ENCODE results near the gene UBAC1. TPM values are rescaled to one million over a fixed set of nuclear protein-coding genes. Genes with fewer than 3 reads are reported as not detected.

The UBAC1 gene
- total RNA-seq, 4 donors from 2014 or later: 89.3 to 99.3 (median 96.9) TPM

GRCh38 chr9:135930446-135931345 lies 30.5 kb downstream of the UBAC1 start:
- TF ChIP-seq POLR2A (IDR thresholded peaks at IDR 0.05) (no peak), CTCF (IDR thresholded peaks at IDR 0.05) (no peak)
- WGBS, 2 donors: 95 to 96% methylated on average over 31 to 33 of the region's 33 CpGs
- intact Hi-C loops (cut with DNase I; ENCODE audit: low total_unique reads): no loop called here
- H3K4me3 ChIP-seq (ENCODE audit: low read depth, poor library complexity, severe bottlenecking): no peak overlapping the region
- no peak for DNase-seq (ENCODE audit: low spot score in 2 of 2)

DNA sequence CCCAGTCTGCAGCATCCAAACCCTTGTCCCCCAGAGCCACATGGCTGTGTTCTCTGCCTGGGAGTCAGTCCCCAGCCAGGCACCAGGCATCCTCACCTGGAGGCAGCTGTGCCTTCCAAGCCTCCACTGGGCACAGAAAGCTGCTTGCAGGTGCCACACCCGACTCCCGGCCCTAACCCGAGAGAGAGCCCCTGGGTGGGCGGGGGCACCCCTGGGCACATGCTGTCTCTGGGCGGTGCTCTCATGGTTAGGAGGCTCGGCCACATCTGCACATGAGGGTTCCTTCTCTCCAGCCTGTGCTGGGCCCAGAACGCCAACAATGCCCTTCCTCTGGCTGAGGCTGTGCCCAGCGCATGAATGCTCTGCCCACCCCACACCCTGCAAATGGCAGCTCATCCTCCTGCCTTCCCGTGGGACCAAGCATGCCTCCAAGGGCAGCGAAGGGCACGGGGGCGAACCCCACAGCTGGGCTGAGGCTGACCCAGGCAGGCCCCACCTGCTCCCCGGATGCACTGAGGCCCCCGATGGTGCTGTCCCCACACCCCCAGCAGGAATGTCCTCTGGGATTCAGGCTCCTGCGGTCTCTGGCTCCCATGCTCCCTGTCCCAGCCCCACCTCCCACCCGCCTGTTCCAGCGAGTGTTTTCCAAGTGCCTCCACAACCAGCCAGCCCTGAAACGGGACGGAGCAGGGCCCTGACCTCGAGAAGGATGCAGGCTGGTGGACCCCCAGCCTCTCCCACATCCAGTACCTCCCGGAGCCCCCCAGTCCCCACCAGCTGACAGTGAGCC lies 31.3 kb downstream of the UBAC1 start:
- TF ChIP-seq POLR2A (IDR thresholded peaks at IDR 0.05): no peak
- TF ChIP-seq CTCF (IDR thresholded peaks at IDR 0.05): no peak
- no peak overlapping the region for H3K4me3 ChIP-seq (ENCODE audit: low read depth, poor library complexity, severe bottlenecking)
- intact Hi-C loops (cut with DNase I; ENCODE audit: low total_unique reads): no loop called here
- 77% methylated on average over 17 to 19 of the region's 21 CpGs for WGBS, 2 donors
- no peak for DNase-seq (ENCODE audit: low spot score in 2 of 2)

GRCh38 chr9:135928731-135929655 lies 32.2 kb downstream of the UBAC1 start:
- WGBS, 2 donors: 89 to 90% methylated on average over 19 to 23 of the region's 27 CpGs
- no peak overlapping the region for H3K4me3 ChIP-seq (ENCODE audit: low read depth, poor library complexity, severe bottlenecking)
- no peak for TF ChIP-seq POLR2A (IDR thresholded peaks at IDR 0.05)
- no peak for TF ChIP-seq CTCF (IDR thresholded peaks at IDR 0.05)
- DNase-seq (ENCODE audit: low spot score in 2 of 2): no peak
- intact Hi-C loops (cut with DNase I; ENCODE audit: low total_unique reads): no loop called here

- intact Hi-C loops (cut with DNase I; ENCODE audit: low total_unique reads): no loop called here
- 64 to 86% methylated on average over 10 to 19 of the region's 23 CpGs for WGBS, 2 donors
- no peak for DNase-seq (ENCODE audit: low spot score in 2 of 2)
Observed at GRCh38 chr9:135928074-135928730, 33.0 kb downstream of the UBAC1 start.

More at GRCh38 chr9:135928074-135928730, 33.0 kb downstream of the UBAC1 start:
- H3K4me3 ChIP-seq (ENCODE audit: low read depth, poor library complexity, severe bottlenecking): no peak overlapping the region
- TF ChIP-seq POLR2A (IDR thresholded peaks at IDR 0.05): no peak
- no peak for TF ChIP-seq CTCF (IDR thresholded peaks at IDR 0.05)
